HepG2 (cell line): ENCODE data around the gene CFAP92. TPM values are rescaled to one million over a fixed set of nuclear protein-coding genes. Genes with fewer than 3 reads are reported as not detected.

Source experiments
- ATAC-seq: fragments of 200-7000 bp; cut with Tn5 transposase; 3 replicates; pipeline ENCODE4 v1.9.1; 2020; ENCODE audit warnings: mild to moderate bottlenecking, moderate library complexity
- BruUV-seq: library from RNA; stranded (reverse); fragments of 400-500 nt; replicated peaks from 2 replicates; lab custom pipeline; 2021; lab: Mats Ljungman, UMichigan
- CTCF ChIA-PET: fragments of 300-600 bp; formaldehyde crosslinking; extraction: SDS; loops from one replicate; lab custom pipeline; 2021; ENCODE audit warnings: low total read pairs, inconsistent platforms, low intra/inter-chr PET ratio; lab: Yijun Ruan, JAX
- POLR2A ChIA-PET: fragments of 350-600 bp; sonication (Branson Sonifier 250); formaldehyde crosslinking; loops from one replicate; lab custom pipeline; 2020; ENCODE audit warnings: antibody characterized with exemption, inconsistent platforms; lab: Yijun Ruan, JAX
- DNase-seq: peaks from one replicate; pipeline ENCODE4 v3.0.0-alpha.2; 2015; ENCODE audit warnings: low spot score
- FAIRE-seq: peaks from 3 replicates; lab custom pipeline; 2011; peaks lifted over from hg19 to GRCh38; lab: Jason Lieb, UNC
- H2AFZ ChIP-seq: one replicate; pipeline ENCODE4 v1.6.1; 2011; ENCODE audit warnings: low read length, inconsistent platforms
- H3K27ac ChIP-seq: fragments of 300-600 bp; 3 replicates; pipeline ENCODE4 v1.8.0; 2011; ENCODE audit warnings: mixed run types, mild to moderate bottlenecking, mixed read lengths, low read length, inconsistent platforms; ENCODE audit not compliant: insufficient read depth; ENCODE audit errors: extremely low read length
- H3K27me3 ChIP-seq, 2 experiments: fragments of 200-600 bp in 1 of 2; 2 replicates in 1 of 2; 3 replicates in 1 of 2; pipeline versions ENCODE4 v1.6.0 to v1.8.0; 2011; ENCODE audit warnings: low read length in 2 of 2, mild to moderate bottlenecking in 2 of 2, moderate library complexity in 2 of 2, inconsistent platforms in 1 of 2; ENCODE audit not compliant: insufficient read depth in 2 of 2, control insufficient read depth in 1 of 2
- H3K36me3 ChIP-seq, 2 experiments: fragments of 200-600 bp in 1 of 2; replicated peaks in 1 of 2; 2 replicates in 1 of 2; 3 replicates in 1 of 2; pipeline versions ENCODE4 v1.5.1 to v1.8.0; 2011; ENCODE audit warnings: low read length in 2 of 2, inconsistent platforms in 1 of 2; ENCODE audit not compliant: insufficient read depth in 2 of 2, control insufficient read depth in 1 of 2
- H3K4me1 ChIP-seq: 2 replicates; pipeline ENCODE4 v1.5.1; 2012; ENCODE audit warnings: low read length, inconsistent platforms; ENCODE audit not compliant: insufficient read depth
- H3K4me2 ChIP-seq: 2 replicates; pipeline ENCODE4 v1.6.0; 2011; ENCODE audit warnings: low read depth, low read length, inconsistent platforms
- H3K4me3 ChIP-seq, 3 experiments: fragments of 200-600 bp in 1 of 3; sonication (generic), shearing (Covaris generic) in 1 of 3; replicated peaks in 1 of 3; 2 replicates each; pipeline ENCODE4 v1.5.1; 2011 to 2016; ENCODE audit warnings: low read length in 3 of 3, inconsistent platforms in 2 of 3, low read depth in 2 of 3, mild to moderate bottlenecking in 2 of 3, control low read depth in 1 of 3, mixed read lengths in 1 of 3; ENCODE audit not compliant: insufficient read depth in 1 of 3
- H3K79me2 ChIP-seq: one replicate; pipeline ENCODE4 v1.6.1; 2011; ENCODE audit warnings: low read length, inconsistent platforms; ENCODE audit not compliant: insufficient read depth
- H3K9ac ChIP-seq: 2 replicates; pipeline ENCODE4 v1.6.0; 2011; ENCODE audit warnings: mild to moderate bottlenecking, low read depth, low read length, inconsistent platforms; ENCODE audit not compliant: insufficient read depth
- H3K9me3 ChIP-seq: 2 replicates; pipeline ENCODE4 v1.5.1; 2012; ENCODE audit warnings: mild to moderate bottlenecking, low read length
- H4K20me1 ChIP-seq: 2 replicates; pipeline ENCODE4 v1.6.0; 2011; ENCODE audit warnings: inconsistent platforms, mild to moderate bottlenecking, low read length, moderate library complexity; ENCODE audit not compliant: insufficient read depth
- CENPX ChIP-seq: sonication (generic); formaldehyde crosslinking; IDR thresholded peaks from 2 replicates; pipeline ENCODE4 v1.9.0; 2021; ENCODE audit warnings: mild to moderate bottlenecking, missing genetic modification reagents, moderate library complexity
- TBL1XR1 ChIP-seq: fragments of 150-350 bp; IDR thresholded peaks from 2 replicates; pipeline ENCODE4 v1.6.1; 2014; ENCODE audit warnings: borderline replicate concordance, low read length; ENCODE audit not compliant: partially characterized antibody
- ZNF710 ChIP-seq: sonication (generic); formaldehyde crosslinking; IDR thresholded peaks from 2 replicates; pipeline ENCODE4 v1.5.0; 2020; ENCODE audit warnings: mild to moderate bottlenecking, missing genetic modification reagents, borderline replicate concordance
- WGBS: methylation state at CpG from one replicate; pipeline ENCODE4 v1.1.6; 2017; ENCODE audit warnings: low lambda C conversion rate; 5-methylcytosine and 5-hydroxymethylcytosine counted together
- in situ Hi-C: cut with HindIII; loops from 2 replicates; pipeline ENCODE4 v1.10.0; 2017; ENCODE audit warnings: low pct_unique_long_range_greater_than_20kb; ENCODE audit not compliant: extremely low pct_ligation_motif_present
- intact Hi-C: fragments of 100-400 bp; cut with micrococcal nuclease; formaldehyde crosslinking; loops from one replicate; pipeline ENCODE4 v1.10.0; 2022; ENCODE audit not compliant: unreplicated experiment
- polyA plus RNA-seq, 8 experiments: library from polyadenylated mRNA; depleted of rRNA in 3 of 8; stranded (reverse) in 7 of 8; unstranded in 1 of 8; fragments of >200 nt; fragmentation: Illumina TruSeq in 4 of 8; extraction: Trizol in 4 of 8; gene quantifications; 2 replicates each; pipeline versions ENCODE4 v1.2.1 to v1.2.3, GENCODE V29; 2011 to 2016; ENCODE audit warnings: low read depth in 4 of 8, missing spikeins in 1 of 8, mixed read lengths in 1 of 8; ENCODE audit not compliant: insufficient read depth in 1 of 8
- total RNA-seq, 5 experiments: library from RNA; depleted of rRNA; stranded (reverse); fragments of >200 nt; fragmentation: Illumina TruSeq; extraction: Trizol; gene quantifications; 2 replicates each; pipeline ENCODE4 v1.2.3, GENCODE V29; 2016; ENCODE audit warnings: low read depth in 1 of 5
- TF ChIP-seq, protein P1 (sequence below): sonication (generic); formaldehyde crosslinking; conservative IDR thresholded peaks from 2 replicates; pipeline ENCODE4 v1.5.0; 2020; ENCODE audit warnings: missing genetic modification reagents
- TF ChIP-seq, protein P2 (sequence below): sonication (generic); formaldehyde crosslinking; IDR thresholded peaks from 2 replicates; pipeline ENCODE4 v1.5.0; 2020; ENCODE audit warnings: mild to moderate bottlenecking, missing genetic modification reagents, moderate library complexity

The CFAP92 gene
- total and polyA plus RNA-seq, 2 of the 13 experiments (the other 11 are each of a cell fraction or from before 2014, with no cell fraction given), result 0.18 to 0.46 TPM

GRCh38 chr3:128984596-128984995 is 9.3 kb downstream of the CFAP92 start (continued):
- TF ChIP-seq, protein P1, sequence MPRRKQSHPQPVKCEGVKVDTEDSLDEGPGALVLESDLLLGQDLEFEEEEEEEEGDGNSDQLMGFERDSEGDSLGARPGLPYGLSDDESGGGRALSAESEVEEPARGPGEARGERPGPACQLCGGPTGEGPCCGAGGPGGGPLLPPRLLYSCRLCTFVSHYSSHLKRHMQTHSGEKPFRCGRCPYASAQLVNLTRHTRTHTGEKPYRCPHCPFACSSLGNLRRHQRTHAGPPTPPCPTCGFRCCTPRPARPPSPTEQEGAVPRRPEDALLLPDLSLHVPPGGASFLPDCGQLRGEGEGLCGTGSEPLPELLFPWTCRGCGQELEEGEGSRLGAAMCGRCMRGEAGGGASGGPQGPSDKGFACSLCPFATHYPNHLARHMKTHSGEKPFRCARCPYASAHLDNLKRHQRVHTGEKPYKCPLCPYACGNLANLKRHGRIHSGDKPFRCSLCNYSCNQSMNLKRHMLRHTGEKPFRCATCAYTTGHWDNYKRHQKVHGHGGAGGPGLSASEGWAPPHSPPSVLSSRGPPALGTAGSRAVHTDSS (CRISPR knock-in tag), result no peak
- TF ChIP-seq CENPX (CRISPR knock-in tag), result no peak

DNA sequence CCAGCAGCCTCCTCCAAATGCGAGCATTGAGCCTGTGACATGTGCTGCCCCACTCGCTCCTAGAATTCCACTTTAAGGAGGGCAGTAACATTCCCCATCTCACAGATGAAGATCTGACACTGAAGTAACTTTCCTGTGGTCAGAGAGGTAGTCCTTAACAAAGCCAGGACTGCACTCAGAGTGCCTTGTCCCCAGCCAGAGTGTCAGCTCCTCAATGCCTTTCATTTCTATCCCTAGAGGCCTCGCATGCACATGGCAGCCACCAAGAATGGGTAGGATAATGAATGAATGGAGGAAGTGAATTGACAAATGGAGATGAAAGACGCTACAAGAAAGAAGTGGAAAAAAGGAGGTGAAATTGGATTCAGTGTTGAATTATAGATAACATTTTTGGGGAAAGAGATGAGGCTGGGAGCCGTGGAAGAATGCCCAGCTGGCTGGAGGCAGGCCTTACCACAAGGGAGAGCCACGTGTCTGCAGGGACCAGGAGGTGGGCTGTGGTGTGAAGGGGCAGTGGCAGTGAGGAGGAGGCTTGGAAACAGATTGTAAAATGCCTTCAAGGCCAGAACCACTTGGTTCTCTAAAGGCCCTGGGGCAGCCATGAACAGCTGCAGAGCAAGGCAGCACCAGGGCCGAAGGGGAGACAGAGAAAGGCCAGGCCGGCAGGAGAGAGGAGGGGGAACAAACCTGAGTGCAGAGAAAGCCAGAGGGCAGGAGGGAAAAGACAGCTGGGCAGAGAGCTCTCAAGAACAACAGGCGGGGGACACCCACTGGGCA is 10.4 kb downstream of the CFAP92 start:
- no TSS peak for BruUV-seq
- in situ Hi-C loops (no loop called here), intact Hi-C loops (no loop called here)
- Histone ChIP-seq H3K4me2 (no peak overlapping the region), H3K27me3 (peaks cover 5 to 16% of the 10 kb centered on the region in 2 experiments; a peak in 3 of 5 replicates), H3K27ac (no peak overlapping the region), H3K79me2 (no peaks in the 10 kb centered on the region), H3K4me3 (no peak overlapping the region), H4K20me1 (no peaks in the 10 kb centered on the region), H3K9me3 (no peaks in the 10 kb centered on the region), H2AFZ (no peak overlapping the region), H3K36me3 (no peaks in the 10 kb centered on the region), H3K9ac (no peak overlapping the region), H3K4me1 (no peaks in the 10 kb centered on the region)
- ChIA-PET CTCF (no interaction called here), POLR2A (no interaction called here)
- WGBS, result 20% methylated on average over 9 of the region's 9 CpGs
- DNase-seq (no peak), ATAC-seq (no peak), FAIRE-seq (no peak)
- no peak for TF ChIP-seq ZNF710 (CRISPR knock-in tag)
- TF ChIP-seq, protein P2, sequence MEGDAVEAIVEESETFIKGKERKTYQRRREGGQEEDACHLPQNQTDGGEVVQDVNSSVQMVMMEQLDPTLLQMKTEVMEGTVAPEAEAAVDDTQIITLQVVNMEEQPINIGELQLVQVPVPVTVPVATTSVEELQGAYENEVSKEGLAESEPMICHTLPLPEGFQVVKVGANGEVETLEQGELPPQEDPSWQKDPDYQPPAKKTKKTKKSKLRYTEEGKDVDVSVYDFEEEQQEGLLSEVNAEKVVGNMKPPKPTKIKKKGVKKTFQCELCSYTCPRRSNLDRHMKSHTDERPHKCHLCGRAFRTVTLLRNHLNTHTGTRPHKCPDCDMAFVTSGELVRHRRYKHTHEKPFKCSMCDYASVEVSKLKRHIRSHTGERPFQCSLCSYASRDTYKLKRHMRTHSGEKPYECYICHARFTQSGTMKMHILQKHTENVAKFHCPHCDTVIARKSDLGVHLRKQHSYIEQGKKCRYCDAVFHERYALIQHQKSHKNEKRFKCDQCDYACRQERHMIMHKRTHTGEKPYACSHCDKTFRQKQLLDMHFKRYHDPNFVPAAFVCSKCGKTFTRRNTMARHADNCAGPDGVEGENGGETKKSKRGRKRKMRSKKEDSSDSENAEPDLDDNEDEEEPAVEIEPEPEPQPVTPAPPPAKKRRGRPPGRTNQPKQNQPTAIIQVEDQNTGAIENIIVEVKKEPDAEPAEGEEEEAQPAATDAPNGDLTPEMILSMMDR (CRISPR knock-in tag), result 0 out of 2 replicates have a peak, but pooled peaks have one; percentile 8
- no peak for TF ChIP-seq TBL1XR1
